Testis (tissue), 2 donors: ENCODE results near the gene MGME1.

Experiments used
- POLR2A ChIP-seq: fragments of 450-650 bp; IDR thresholded peaks from one replicate; pipeline ENCODE4 v1.6.1; 2017; ENCODE audit warnings: antibody characterized with exemption, mild to moderate bottlenecking, moderate library complexity
- TF ChIP-seq, protein P1 (sequence below), 3 experiments: fragments of 450-650 bp in 2 of 3; fragments of 200-600 bp in 1 of 3; sonication (generic) in 1 of 3; IDR thresholded peaks; one replicate each; pipeline ENCODE4 v1.5.1; 2016 to 2019; ENCODE audit warnings: antibody characterized with exemption in 3 of 3, mild to moderate bottlenecking in 2 of 3, moderate library complexity in 1 of 3

DNA sequence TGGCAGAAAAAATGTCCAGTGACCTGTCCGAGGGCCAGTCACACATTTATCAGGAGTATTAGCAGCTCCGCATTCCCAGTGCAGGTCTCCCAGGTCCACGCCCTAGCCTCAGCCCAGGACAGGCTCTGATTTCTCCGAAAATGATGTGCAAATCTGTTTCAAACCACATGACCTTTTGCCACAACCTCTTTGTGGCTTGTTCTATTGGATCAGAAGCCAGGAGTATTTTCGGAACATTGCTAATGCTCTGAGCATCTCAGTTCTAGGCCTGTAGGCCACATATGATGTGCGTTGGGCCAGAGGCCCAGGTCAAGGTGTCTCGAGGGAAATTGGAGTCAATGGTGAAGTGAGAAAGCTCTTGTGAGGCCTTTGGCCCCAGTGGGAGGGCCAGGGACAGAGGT is 40.6 kb upstream of the MGME1 start:
- TF ChIP-seq, protein P1, sequence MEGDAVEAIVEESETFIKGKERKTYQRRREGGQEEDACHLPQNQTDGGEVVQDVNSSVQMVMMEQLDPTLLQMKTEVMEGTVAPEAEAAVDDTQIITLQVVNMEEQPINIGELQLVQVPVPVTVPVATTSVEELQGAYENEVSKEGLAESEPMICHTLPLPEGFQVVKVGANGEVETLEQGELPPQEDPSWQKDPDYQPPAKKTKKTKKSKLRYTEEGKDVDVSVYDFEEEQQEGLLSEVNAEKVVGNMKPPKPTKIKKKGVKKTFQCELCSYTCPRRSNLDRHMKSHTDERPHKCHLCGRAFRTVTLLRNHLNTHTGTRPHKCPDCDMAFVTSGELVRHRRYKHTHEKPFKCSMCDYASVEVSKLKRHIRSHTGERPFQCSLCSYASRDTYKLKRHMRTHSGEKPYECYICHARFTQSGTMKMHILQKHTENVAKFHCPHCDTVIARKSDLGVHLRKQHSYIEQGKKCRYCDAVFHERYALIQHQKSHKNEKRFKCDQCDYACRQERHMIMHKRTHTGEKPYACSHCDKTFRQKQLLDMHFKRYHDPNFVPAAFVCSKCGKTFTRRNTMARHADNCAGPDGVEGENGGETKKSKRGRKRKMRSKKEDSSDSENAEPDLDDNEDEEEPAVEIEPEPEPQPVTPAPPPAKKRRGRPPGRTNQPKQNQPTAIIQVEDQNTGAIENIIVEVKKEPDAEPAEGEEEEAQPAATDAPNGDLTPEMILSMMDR (IDR thresholded peaks at IDR 0.05) = no peak
- TF ChIP-seq POLR2A = no peak
